ENCODE data around the gene ABHD14A.

DNA sequence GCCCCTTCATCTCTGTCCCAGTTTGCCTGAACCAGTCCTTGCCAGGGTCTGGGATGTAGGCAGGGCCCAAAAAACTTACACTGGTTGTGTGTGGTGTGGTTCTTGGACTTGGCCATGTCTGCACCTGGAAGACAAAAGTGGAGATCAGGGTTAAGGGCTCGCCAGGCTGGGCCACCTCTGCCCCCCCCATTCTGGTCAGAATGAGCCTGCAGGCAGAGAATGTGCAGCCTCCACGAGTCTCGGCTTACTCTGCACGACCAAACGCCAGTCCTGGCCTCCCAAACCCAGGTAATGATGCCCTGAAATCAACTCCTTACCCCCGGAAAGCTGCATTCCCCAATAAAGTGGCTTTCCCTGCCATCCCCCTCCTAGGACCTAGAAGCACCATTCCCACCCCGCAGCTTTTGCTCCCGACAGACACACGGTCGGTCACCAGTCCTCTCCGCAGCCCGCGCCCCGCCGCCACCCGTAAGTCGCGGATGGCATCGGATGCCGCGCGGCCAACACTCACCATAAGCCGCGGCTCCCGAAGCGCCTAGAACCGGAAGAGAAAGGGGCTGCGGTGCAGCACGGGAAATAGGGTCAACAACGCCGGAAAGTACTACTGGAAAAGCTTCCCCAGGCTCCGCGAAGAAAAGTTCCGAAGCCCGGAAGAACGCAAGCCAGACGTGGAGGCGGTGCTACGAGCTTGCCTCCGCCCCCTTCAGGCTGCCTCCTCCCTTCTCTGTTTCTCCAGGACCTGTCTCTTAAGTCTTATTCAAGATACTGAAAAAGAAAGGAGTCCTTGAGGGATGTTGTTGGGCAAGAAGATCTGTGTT, 20.7 kb downstream of the ABHD14A start, which contains the start of gene RPL29:
- TF ChIP-seq, protein P1, sequence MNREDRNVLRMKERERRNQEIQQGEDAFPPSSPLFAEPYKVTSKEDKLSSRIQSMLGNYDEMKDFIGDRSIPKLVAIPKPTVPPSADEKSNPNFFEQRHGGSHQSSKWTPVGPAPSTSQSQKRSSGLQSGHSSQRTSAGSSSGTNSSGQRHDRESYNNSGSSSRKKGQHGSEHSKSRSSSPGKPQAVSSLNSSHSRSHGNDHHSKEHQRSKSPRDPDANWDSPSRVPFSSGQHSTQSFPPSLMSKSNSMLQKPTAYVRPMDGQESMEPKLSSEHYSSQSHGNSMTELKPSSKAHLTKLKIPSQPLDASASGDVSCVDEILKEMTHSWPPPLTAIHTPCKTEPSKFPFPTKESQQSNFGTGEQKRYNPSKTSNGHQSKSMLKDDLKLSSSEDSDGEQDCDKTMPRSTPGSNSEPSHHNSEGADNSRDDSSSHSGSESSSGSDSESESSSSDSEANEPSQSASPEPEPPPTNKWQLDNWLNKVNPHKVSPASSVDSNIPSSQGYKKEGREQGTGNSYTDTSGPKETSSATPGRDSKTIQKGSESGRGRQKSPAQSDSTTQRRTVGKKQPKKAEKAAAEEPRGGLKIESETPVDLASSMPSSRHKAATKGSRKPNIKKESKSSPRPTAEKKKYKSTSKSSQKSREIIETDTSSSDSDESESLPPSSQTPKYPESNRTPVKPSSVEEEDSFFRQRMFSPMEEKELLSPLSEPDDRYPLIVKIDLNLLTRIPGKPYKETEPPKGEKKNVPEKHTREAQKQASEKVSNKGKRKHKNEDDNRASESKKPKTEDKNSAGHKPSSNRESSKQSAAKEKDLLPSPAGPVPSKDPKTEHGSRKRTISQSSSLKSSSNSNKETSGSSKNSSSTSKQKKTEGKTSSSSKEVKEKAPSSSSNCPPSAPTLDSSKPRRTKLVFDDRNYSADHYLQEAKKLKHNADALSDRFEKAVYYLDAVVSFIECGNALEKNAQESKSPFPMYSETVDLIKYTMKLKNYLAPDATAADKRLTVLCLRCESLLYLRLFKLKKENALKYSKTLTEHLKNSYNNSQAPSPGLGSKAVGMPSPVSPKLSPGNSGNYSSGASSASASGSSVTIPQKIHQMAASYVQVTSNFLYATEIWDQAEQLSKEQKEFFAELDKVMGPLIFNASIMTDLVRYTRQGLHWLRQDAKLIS (CRISPR knock-in tag; IDR thresholded peaks at IDR 0.05; ENCODE audit: borderline replicate concordance) = peak; percentile 87; the same call in 1 of the 2 replicates
- TF ChIP-seq, protein P2, sequence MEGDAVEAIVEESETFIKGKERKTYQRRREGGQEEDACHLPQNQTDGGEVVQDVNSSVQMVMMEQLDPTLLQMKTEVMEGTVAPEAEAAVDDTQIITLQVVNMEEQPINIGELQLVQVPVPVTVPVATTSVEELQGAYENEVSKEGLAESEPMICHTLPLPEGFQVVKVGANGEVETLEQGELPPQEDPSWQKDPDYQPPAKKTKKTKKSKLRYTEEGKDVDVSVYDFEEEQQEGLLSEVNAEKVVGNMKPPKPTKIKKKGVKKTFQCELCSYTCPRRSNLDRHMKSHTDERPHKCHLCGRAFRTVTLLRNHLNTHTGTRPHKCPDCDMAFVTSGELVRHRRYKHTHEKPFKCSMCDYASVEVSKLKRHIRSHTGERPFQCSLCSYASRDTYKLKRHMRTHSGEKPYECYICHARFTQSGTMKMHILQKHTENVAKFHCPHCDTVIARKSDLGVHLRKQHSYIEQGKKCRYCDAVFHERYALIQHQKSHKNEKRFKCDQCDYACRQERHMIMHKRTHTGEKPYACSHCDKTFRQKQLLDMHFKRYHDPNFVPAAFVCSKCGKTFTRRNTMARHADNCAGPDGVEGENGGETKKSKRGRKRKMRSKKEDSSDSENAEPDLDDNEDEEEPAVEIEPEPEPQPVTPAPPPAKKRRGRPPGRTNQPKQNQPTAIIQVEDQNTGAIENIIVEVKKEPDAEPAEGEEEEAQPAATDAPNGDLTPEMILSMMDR (IDR thresholded peaks at IDR 0.05) = no peak
- TF ChIP-seq, protein P3, sequence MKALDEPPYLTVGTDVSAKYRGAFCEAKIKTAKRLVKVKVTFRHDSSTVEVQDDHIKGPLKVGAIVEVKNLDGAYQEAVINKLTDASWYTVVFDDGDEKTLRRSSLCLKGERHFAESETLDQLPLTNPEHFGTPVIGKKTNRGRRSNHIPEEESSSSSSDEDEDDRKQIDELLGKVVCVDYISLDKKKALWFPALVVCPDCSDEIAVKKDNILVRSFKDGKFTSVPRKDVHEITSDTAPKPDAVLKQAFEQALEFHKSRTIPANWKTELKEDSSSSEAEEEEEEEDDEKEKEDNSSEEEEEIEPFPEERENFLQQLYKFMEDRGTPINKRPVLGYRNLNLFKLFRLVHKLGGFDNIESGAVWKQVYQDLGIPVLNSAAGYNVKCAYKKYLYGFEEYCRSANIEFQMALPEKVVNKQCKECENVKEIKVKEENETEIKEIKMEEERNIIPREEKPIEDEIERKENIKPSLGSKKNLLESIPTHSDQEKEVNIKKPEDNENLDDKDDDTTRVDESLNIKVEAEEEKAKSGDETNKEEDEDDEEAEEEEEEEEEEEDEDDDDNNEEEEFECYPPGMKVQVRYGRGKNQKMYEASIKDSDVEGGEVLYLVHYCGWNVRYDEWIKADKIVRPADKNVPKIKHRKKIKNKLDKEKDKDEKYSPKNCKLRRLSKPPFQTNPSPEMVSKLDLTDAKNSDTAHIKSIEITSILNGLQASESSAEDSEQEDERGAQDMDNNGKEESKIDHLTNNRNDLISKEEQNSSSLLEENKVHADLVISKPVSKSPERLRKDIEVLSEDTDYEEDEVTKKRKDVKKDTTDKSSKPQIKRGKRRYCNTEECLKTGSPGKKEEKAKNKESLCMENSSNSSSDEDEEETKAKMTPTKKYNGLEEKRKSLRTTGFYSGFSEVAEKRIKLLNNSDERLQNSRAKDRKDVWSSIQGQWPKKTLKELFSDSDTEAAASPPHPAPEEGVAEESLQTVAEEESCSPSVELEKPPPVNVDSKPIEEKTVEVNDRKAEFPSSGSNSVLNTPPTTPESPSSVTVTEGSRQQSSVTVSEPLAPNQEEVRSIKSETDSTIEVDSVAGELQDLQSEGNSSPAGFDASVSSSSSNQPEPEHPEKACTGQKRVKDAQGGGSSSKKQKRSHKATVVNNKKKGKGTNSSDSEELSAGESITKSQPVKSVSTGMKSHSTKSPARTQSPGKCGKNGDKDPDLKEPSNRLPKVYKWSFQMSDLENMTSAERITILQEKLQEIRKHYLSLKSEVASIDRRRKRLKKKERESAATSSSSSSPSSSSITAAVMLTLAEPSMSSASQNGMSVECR (CRISPR knock-in tag; IDR thresholded peaks at IDR 0.05; ENCODE audit: borderline replicate concordance) = peak; percentile 94
- TF ChIP-seq SP1 (CRISPR knock-in tag; conservative IDR thresholded peaks at IDR 0.05) (peak; percentile 90), FOXJ3 (CRISPR knock-in tag; IDR thresholded peaks at IDR 0.05; ENCODE audit: borderline replicate concordance) (no peak), NR1H2 (CRISPR knock-in tag; IDR thresholded peaks at IDR 0.05) (no peak), ZNF121 (CRISPR knock-in tag; IDR thresholded peaks at IDR 0.05) (no peak)
- TF ChIP-seq, protein P4, sequence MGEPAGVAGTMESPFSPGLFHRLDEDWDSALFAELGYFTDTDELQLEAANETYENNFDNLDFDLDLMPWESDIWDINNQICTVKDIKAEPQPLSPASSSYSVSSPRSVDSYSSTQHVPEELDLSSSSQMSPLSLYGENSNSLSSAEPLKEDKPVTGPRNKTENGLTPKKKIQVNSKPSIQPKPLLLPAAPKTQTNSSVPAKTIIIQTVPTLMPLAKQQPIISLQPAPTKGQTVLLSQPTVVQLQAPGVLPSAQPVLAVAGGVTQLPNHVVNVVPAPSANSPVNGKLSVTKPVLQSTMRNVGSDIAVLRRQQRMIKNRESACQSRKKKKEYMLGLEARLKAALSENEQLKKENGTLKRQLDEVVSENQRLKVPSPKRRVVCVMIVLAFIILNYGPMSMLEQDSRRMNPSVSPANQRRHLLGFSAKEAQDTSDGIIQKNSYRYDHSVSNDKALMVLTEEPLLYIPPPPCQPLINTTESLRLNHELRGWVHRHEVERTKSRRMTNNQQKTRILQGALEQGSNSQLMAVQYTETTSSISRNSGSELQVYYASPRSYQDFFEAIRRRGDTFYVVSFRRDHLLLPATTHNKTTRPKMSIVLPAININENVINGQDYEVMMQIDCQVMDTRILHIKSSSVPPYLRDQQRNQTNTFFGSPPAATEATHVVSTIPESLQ (CRISPR knock-in tag; IDR thresholded peaks at IDR 0.05) = no peak
- TF ChIP-seq, protein P5, sequence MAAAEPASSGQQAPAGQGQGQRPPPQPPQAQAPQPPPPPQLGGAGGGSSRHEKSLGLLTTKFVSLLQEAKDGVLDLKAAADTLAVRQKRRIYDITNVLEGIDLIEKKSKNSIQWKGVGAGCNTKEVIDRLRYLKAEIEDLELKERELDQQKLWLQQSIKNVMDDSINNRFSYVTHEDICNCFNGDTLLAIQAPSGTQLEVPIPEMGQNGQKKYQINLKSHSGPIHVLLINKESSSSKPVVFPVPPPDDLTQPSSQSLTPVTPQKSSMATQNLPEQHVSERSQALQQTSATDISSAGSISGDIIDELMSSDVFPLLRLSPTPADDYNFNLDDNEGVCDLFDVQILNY (CRISPR knock-in tag; IDR thresholded peaks at IDR 0.05) = no peak
